Activated CD4-positive, alpha-beta T cell treated with anti-CD3 and anti-CD28 coated beads for 36 hours (primary cell): ENCODE measurements around the gene IL1R1. TPM values are rescaled to one million over a fixed set of nuclear protein-coding genes. Genes with fewer than 3 reads are reported as not detected.

ENCODE experiments used
- ATAC-seq: fragments of 200-7000 bp; cut with Tn5 transposase; one replicate; pipeline ENCODE4 v1.10.0; 2021; ENCODE audit warnings: mild to moderate bottlenecking, moderate library complexity
- CTCF ChIA-PET: fragments of 350-600 bp; sonication (Branson Sonifier 250); formaldehyde crosslinking; loops from one replicate; lab custom pipeline; 2021; ENCODE audit warnings: antibody characterized with exemption; lab: Charles Lee
- POLR2A ChIA-PET: fragments of 350-600 bp; sonication (Branson Sonifier 250); formaldehyde crosslinking; loops from one replicate; lab custom pipeline; 2021; ENCODE audit warnings: antibody characterized with exemption, inconsistent platforms; lab: Charles Lee
- DNase-seq: peaks from one replicate; pipeline ENCODE4 v3.0.0-alpha.2; 2020
- H3K27ac Mint-ChIP-seq: one replicate; pipeline ENCODE4 v1.8.0; 2021; ENCODE audit warnings: mixed read lengths
- H3K27me3 Mint-ChIP-seq: one replicate; pipeline ENCODE4 v1.8.0; 2021; ENCODE audit warnings: mixed read lengths
- H3K36me3 Mint-ChIP-seq: one replicate; pipeline ENCODE4 v1.8.0; 2021; ENCODE audit warnings: low read depth, mixed read lengths
- H3K4me1 Mint-ChIP-seq: one replicate; pipeline ENCODE4 v1.8.0; 2021; ENCODE audit warnings: mixed read lengths
- H3K4me3 Mint-ChIP-seq: one replicate; pipeline ENCODE4 v1.8.0; 2021; ENCODE audit warnings: mild to moderate bottlenecking, moderate library complexity, mixed read lengths
- H3K9me3 Mint-ChIP-seq: one replicate; pipeline ENCODE4 v1.8.0; 2021; ENCODE audit warnings: low read depth, mixed read lengths
- intact Hi-C, 2 experiments: fragments of 100-400 bp; cut with DNase I in 1 of 2; cut with micrococcal nuclease in 1 of 2; formaldehyde crosslinking; loops; one replicate each; pipeline versions ENCODE4 v1.14.2 to v1.15.1; 2022 to 2024; cut with DNase I, micrococcal nuclease
- total RNA-seq, 2 experiments: library from RNA; stranded (reverse); gene quantifications; one replicate each; pipeline ENCODE4 v1.2.3, GENCODE V29; 2021

Gene IL1R1
- total RNA-seq, 2 experiments from 2014 or later, result 20.8 to 21.8 TPM

DNA sequence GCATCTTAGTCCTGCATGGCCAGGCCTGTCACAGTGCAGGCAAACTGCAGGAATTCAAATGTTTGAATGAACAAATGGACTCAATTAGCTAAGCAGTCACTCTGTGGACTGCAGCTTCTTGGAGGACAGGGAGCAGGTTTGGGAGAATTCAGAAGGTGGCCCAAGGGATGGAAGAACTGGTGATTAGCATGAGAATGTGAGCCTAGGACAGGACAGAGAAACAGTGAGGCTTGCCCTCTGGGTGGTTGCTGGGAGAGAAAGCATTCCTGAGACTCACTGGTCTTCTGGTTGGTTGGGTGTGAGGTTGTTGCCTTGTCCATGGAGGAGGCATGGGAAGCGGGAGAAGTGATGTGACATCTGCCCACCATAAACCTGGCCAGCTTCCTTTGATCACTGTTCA lies 58.0 kb downstream of the IL1R1 start:
- ATAC-seq, result no peak
- Mint-ChIP-seq H3K9me3 (peaks cover 6% of the 10 kb centered on the region), H3K4me1 (peaks cover 7% of the 10 kb centered on the region), H3K27me3 (peaks cover 5% of the 10 kb centered on the region), H3K27ac (no peak overlapping the region), H3K4me3 (no peak overlapping the region), H3K36me3 (peaks cover 2% of the 10 kb centered on the region)
- intact Hi-C loops, result no loop called here
- ChIA-PET POLR2A (no interaction called here), CTCF (no interaction called here)
- DNase-seq, result no peak

- intact Hi-C loops, result no loop called here
- no peaks in the 10 kb centered on the region for H3K4me1 Mint-ChIP-seq
- H3K27me3 Mint-ChIP-seq, result no peaks in the 10 kb centered on the region
- H3K4me3 Mint-ChIP-seq, result no peak overlapping the region
- no peak overlapping the region for H3K27ac Mint-ChIP-seq
- H3K9me3 Mint-ChIP-seq, result peaks cover 6% of the 10 kb centered on the region
- no peak for ATAC-seq
- DNase-seq, result no peak
- POLR2A ChIA-PET, result no interaction called here
- CTCF ChIA-PET, result interaction anchor here (0.6 to 0.8 kb wide), 2 partner anchors 11 to 49 kb away, joined by 3 read pairs; no protein-coding TSS in a partner anchor
- H3K36me3 Mint-ChIP-seq, result peaks cover 2% of the 10 kb centered on the region
These were observed 62.1 kb downstream of the IL1R1 start for GRCh38 chr2:102204638-102205037.

DNA sequence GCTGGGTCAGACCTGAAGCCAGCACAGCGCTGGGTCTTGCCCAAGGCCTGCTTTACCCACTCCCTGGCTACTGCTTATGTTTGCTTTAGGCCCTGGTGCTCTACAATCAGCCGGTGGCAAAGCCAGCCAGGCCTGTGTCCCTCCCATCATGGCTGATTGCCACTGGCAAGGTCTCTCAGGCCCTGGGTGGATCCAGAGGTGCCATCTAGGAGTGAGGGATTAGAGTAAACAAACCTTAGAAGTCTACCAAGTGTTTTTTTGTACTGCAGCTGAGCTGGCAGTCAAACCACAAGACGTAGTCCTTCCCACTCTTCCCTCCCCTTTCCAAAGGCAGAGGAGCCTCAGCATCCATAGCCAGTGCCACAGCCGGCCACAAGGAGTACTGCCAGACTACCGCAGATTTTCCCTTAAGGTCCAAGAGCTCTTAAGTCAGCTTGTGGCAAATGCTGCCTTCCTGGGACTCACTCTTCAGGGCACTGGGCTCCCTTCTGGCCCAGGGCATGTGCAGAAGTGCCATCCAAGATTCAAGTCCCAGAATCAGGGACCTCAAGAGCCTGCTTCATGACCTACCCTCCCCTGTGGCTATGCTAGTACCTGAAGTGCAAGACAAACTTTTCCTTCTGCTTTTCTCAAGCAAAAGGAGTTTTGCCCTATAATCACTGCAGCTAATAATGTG lies 64.3 kb downstream of the IL1R1 start:
- Mint-ChIP-seq H3K36me3 (peaks cover 2% of the 10 kb centered on the region), H3K9me3 (peaks cover 6% of the 10 kb centered on the region), H3K4me1 (no peaks in the 10 kb centered on the region), H3K4me3 (no peak overlapping the region), H3K27ac (no peak overlapping the region), H3K27me3 (no peaks in the 10 kb centered on the region)
- CTCF ChIA-PET, result interaction anchor here (2.6 kb wide), 1 partner anchor 34 kb away, joined by 10 read pairs; no protein-coding TSS in a partner anchor
- DNase-seq, result no peak
- intact Hi-C loops, result no loop called here
- no peak for ATAC-seq
- POLR2A ChIA-PET, result no interaction called here

DNA sequence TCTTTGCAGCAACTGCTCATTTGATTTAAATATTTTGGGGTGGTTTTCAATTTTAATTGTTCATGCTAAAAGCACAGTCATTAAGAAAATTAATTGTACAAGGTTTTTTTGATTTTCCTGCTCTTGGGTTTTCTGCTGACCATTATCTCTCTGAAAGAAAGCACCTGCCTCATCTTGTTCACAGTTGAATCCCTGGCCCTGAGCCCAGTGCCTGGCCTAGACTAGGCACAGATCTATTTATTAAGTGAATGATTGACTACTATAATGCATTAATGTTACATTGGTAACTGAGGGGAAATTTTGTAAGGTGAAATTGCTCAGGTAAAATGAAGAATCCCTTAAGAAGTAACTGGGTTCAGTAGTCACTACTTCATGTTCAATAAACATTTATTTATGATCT lies 66.2 kb downstream of the IL1R1 start:
- no peak for ATAC-seq
- Mint-ChIP-seq H3K27me3 (no peaks in the 10 kb centered on the region), H3K4me3 (no peak overlapping the region), H3K36me3 (peaks cover 4% of the 10 kb centered on the region), H3K9me3 (peaks cover 6% of the 10 kb centered on the region), H3K27ac (no peak overlapping the region), H3K4me1 (no peaks in the 10 kb centered on the region)
- CTCF ChIA-PET, result interaction anchor here (0.5 to 2.6 kb wide), 2 partner anchors 32 to 373 kb away, joined by 3 to 10 read pairs; no protein-coding TSS in a partner anchor
- intact Hi-C loops, result no loop called here
- POLR2A ChIA-PET, result no interaction called here
- DNase-seq, result no peak

DNA sequence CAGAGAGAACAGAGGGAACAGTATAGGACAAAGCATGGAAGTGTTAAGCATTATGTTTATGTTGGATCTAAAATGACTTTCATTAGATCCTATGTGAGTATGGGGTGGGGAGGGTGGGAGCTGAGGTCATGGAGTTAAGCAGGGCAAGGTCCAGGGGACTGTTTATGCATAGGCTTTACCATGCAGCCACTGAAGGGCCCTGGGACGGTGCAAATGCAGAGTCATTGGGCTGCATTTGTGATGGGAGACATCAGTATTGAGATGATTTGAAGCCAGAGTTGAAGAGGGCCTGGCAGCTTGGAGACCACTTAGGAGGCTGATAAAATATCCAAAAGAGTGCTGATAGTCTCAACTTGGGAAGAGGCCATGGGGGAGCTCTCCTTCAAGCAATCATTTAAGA lies 66.9 kb downstream of the IL1R1 start:
- no peak overlapping the region for H3K27ac Mint-ChIP-seq
- peaks cover 4% of the 10 kb centered on the region for H3K36me3 Mint-ChIP-seq
- POLR2A ChIA-PET, result no interaction called here
- H3K27me3 Mint-ChIP-seq, result no peaks in the 10 kb centered on the region
- no peak overlapping the region for H3K4me3 Mint-ChIP-seq
- DNase-seq (no peak), ATAC-seq (no peak)
- peaks cover 6% of the 10 kb centered on the region for H3K9me3 Mint-ChIP-seq
- no peaks in the 10 kb centered on the region for H3K4me1 Mint-ChIP-seq
- CTCF ChIA-PET, result interaction anchor here (0.5 kb wide), 1 partner anchor 372 kb away, joined by 3 read pairs; no protein-coding TSS in a partner anchor
- intact Hi-C loops, result no loop called here

DNA sequence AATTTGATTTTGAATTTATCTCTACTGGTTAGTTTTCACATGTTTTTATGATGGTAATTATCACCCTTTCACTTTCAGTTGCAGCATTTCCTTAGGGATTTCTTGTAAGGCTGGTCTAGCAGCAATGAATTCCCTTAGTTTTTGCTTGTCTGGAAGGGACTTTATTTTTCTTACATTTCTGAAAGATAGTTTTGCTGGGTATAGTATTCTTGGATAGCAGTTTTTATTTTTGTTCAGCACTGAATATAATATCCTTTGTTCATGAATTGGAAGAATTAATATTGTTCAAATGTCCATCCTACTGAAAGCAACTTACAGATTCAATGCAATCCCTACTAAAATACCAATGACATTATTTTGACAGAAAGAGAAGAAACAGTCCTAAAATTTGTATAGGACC lies 74.5 kb downstream of the IL1R1 start:
- CTCF ChIA-PET, result no interaction called here

GRCh38 chr2:102224824-102225739 lies 82.5 kb downstream of the IL1R1 start:
- H3K36me3 Mint-ChIP-seq, result peaks cover 15% of the 10 kb centered on the region
- no peak for DNase-seq
- ATAC-seq, result no peak
- H3K4me3 Mint-ChIP-seq, result no peak overlapping the region
- H3K27ac Mint-ChIP-seq, result peak overlapping the region; percentile 60
- CTCF ChIA-PET, result interaction anchor here (0.5 to 0.6 kb wide), 2 partner anchors 219 to 341 kb away, joined by 3 to 4 read pairs; no protein-coding TSS in a partner anchor
- H3K9me3 Mint-ChIP-seq, result no peaks in the 10 kb centered on the region
- POLR2A ChIA-PET, result no interaction called here
- intact Hi-C loops, result no loop called here
- H3K27me3 Mint-ChIP-seq, result no peaks in the 10 kb centered on the region
- H3K4me1 Mint-ChIP-seq, result peaks cover 56% of the 10 kb centered on the region

More for the DNA sequence above, 74.5 kb downstream of the IL1R1 start:
- Mint-ChIP-seq H3K4me1 (peaks cover 13% of the 10 kb centered on the region), H3K27me3 (no peaks in the 10 kb centered on the region), H3K36me3 (peaks cover 35% of the 10 kb centered on the region), H3K27ac (no peak overlapping the region), H3K9me3 (peaks cover 35% of the 10 kb centered on the region), H3K4me3 (no peak overlapping the region)
- no peak for DNase-seq
- no peak for ATAC-seq
- intact Hi-C loops, result no loop called here
- POLR2A ChIA-PET, result no interaction called here

GRCh38 chr2:102226171-102226570 lies 83.6 kb downstream of the IL1R1 start:
- H3K4me3 Mint-ChIP-seq, result no peak overlapping the region
- no peak for DNase-seq
- peaks cover 66% of the 10 kb centered on the region for H3K4me1 Mint-ChIP-seq

DNA sequence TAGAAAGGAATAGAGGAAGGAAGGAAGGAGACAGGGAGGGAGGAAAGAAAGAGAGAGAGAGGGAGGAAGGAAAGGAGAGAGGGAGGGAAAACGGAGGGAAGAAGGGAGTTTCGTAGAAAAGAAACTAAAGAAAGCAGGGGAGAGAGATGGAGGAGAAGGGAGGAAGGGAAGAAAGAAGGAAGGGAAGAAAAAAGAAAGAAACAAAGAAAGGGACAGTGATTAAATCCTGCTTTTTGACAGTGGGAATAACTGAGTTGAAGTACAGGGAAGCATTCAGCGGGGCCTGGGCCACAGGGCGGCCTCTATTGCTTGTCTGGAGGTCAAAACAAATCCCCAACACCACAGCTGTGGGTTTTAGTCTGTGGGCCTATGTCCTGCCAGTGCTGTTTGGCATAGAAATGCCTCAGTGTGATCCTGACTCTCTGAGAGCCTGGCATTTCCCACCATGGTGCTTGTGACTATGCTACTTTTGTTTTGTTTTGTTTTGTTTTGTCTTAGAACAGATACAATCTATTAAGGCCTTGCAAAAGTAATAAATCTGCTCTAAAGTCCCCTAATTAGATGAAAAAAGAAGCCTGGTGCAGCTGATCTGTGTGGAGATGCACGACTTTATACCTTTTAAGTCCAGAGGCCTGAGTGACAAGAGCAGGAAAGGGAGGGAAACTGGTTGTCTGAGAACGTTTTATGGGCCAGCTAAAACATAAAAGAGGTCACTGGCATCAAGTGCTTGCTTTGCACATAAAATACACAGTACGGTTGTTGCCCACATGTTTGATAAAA lies 84.3 kb downstream of the IL1R1 start:
- POLR2A ChIA-PET, result no interaction called here
- Mint-ChIP-seq H3K4me3 (peak overlapping the region; percentile 26), H3K36me3 (peaks cover 21% of the 10 kb centered on the region), H3K4me1 (peaks cover 70% of the 10 kb centered on the region), H3K9me3 (peaks cover 4% of the 10 kb centered on the region), H3K27me3 (no peaks in the 10 kb centered on the region), H3K27ac (peak overlapping the region; percentile 94)
- DNase-seq, result no peak
- no peak for ATAC-seq
- intact Hi-C loops, result no loop called here
- CTCF ChIA-PET, result interaction anchor here (0.6 to 1.1 kb wide), 4 partner anchors 41 to 214 kb away, joined by 3 to 4 read pairs (median 4); no protein-coding TSS in a partner anchor

More at GRCh38 chr2:102226171-102226570, 83.6 kb downstream of the IL1R1 start:
- Mint-ChIP-seq H3K36me3 (peaks cover 21% of the 10 kb centered on the region), H3K27me3 (no peaks in the 10 kb centered on the region), H3K27ac (peak overlapping the region; percentile 94), H3K9me3 (no peaks in the 10 kb centered on the region)
- CTCF ChIA-PET, result interaction anchor here (0.5 to 1.1 kb wide), 5 partner anchors 40 to 342 kb away, joined by 3 to 4 read pairs (median 4); no protein-coding TSS in a partner anchor
- ATAC-seq, result no peak
- intact Hi-C loops, result no loop called here
- POLR2A ChIA-PET, result no interaction called here

DNA sequence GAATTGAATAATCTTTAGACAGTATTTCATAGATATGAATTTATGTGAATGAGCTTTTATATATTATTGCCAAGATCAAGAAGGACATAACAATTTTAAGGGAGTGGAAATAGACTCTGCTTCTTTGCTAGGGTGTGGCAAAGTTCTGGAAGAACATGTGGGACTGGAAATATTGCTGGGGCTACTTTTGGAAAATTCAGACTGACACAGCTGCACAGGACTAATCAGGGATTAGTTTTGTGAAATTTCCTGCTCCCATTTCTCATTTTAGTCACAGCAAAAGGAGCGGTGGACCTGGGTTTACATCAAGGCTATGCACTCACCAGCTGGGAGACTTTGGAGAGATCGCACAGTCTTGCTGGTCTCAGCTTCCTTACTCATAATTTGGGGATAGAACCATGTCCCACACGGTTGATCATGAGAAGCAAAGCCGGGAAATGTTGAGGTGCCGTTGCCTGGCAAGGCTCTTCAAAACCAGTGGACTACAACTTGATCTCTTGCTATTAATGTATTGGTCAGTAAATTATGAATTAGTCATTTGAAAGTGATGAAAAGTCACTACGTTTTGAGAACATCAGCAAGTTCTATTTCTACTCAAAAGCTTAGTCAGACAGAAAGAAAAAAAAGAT lies 86.7 kb downstream of the IL1R1 start:
- Mint-ChIP-seq H3K36me3 (peaks cover 15% of the 10 kb centered on the region), H3K27me3 (no peaks in the 10 kb centered on the region), H3K9me3 (peaks cover 7% of the 10 kb centered on the region), H3K4me3 (no peak overlapping the region), H3K4me1 (peaks cover 76% of the 10 kb centered on the region), H3K27ac (peak overlapping the region; percentile 94)
- CTCF ChIA-PET, result interaction anchor here (1.0 kb wide), 1 partner anchor 96 kb away, joined by 3 read pairs; no protein-coding TSS in a partner anchor
- DNase-seq, result no peak
- intact Hi-C loops, result no loop called here
- POLR2A ChIA-PET, result interaction anchor here (0.6 kb wide), 1 partner anchor 167 kb away, joined by 3 read pairs; no protein-coding TSS in a partner anchor
- ATAC-seq, result no peak
